Natural killer cell (primary cell): ENCODE data around the gene METTL16. TPM values are rescaled to one million over a fixed set of nuclear protein-coding genes. Genes with fewer than 3 reads are reported as not detected.
A peak's percentile ranks its signal among the peaks of the same experiment; 100 is the strongest.
"Not testable (repeated sequence)": the region's sequence is repeated elsewhere in the genome, so short reads cannot be mapped to it uniquely, and the experiment has no call there.

Experiments
- ATAC-seq, 3 donors: fragments of 150-1000 bp in 2 of 3; fragments of 200-7000 bp in 1 of 3; cut with Tn5 transposase; 1 replicate in 1 of 3; 2 replicates in 2 of 3; pipeline ENCODE4 v1.10.0; 2021; ENCODE audit warnings: mild to moderate bottlenecking in 2 of 3, moderate library complexity in 2 of 3
- DNase-seq, 2 donors: peaks; one replicate each; pipeline versions ENCODE4 v3.0.0 to v3.0.0-alpha.2; 2013 to 2021; ENCODE audit warnings: mixed read lengths in 1 of 2
- H3K27ac ChIP-seq: one replicate; pipeline ENCODE4 v1.5.1; 2013; ENCODE audit warnings: mild to moderate bottlenecking, low read length
- H3K27me3 ChIP-seq: one replicate; pipeline ENCODE4 v1.6.1; 2013; ENCODE audit warnings: low read length; ENCODE audit not compliant: control insufficient read depth, insufficient read depth
- H3K36me3 ChIP-seq: one replicate; pipeline ENCODE4 v1.6.1; 2013; ENCODE audit warnings: low read length; ENCODE audit not compliant: control insufficient read depth, insufficient read depth
- H3K4me1 ChIP-seq: one replicate; pipeline ENCODE4 v1.6.1; 2013; ENCODE audit warnings: low read length; ENCODE audit not compliant: control insufficient read depth, insufficient read depth
- H3K4me3 ChIP-seq: one replicate; pipeline ENCODE4 v1.5.1; 2013; ENCODE audit warnings: low read length
- H3K9me3 ChIP-seq: one replicate; pipeline ENCODE4 v1.6.1; 2013; ENCODE audit warnings: low read length; ENCODE audit not compliant: control insufficient read depth, insufficient read depth
- H3K27ac Mint-ChIP-seq, 2 donors: one replicate each; pipeline ENCODE4 v1.8.0; 2022; ENCODE audit warnings: mild to moderate bottlenecking in 2 of 2, mixed read lengths in 2 of 2, moderate library complexity in 1 of 2
- H3K27me3 Mint-ChIP-seq, 2 donors: one replicate each; pipeline ENCODE4 v1.8.0; 2022; ENCODE audit warnings: low read depth in 2 of 2, mixed read lengths in 2 of 2
- H3K36me3 Mint-ChIP-seq: one replicate; pipeline ENCODE4 v1.8.0; 2022; ENCODE audit warnings: mixed read lengths
- H3K4me1 Mint-ChIP-seq, 2 donors: one replicate each; pipeline ENCODE4 v1.8.0; 2022; ENCODE audit warnings: mixed read lengths in 2 of 2
- H3K4me3 Mint-ChIP-seq: one replicate; pipeline ENCODE4 v1.8.0; 2022; ENCODE audit warnings: mild to moderate bottlenecking, moderate library complexity, mixed read lengths
- H3K9me3 Mint-ChIP-seq, 2 donors: one replicate each; pipeline ENCODE4 v1.8.0; 2022; ENCODE audit warnings: mixed read lengths in 2 of 2
- WGBS: methylation state at CpG from one replicate; pipeline ENCODE4 v1.1.7; 2013; ENCODE audit warnings: missing lambda C conversion rate; ENCODE audit not compliant: insufficient coverage; 5-methylcytosine and 5-hydroxymethylcytosine counted together
- intact Hi-C: fragments of 100-400 bp; cut with micrococcal nuclease; formaldehyde crosslinking; loops from one replicate; pipeline ENCODE4 v1.14.2; 2022
- total RNA-seq, 4 donors: library from RNA; stranded (reverse); fragments of 120-200 nt in 1 of 4; gene quantifications; one replicate each; pipeline versions ENCODE4 v1.2.3 to v1.2.4, GENCODE V29; 2013 to 2022
- TF ChIP-seq, protein P1 (sequence below): fragments of 200-600 bp; IDR thresholded peaks from one replicate; pipeline ENCODE4 v1.8.0; 2022; ENCODE audit warnings: antibody characterized with exemption

Gene METTL16
- total RNA-seq, 3 donors from 2014 or later (not counting 1 experiment from before 2014, with no cell fraction given) = 27.9 to 36.9 (median 32.0) TPM

GRCh38 chr17:2532146-2532720 is 20.5 kb upstream of the METTL16 start:
- Mint-ChIP-seq H3K4me3 (no peak overlapping the region), H3K27me3 (no peaks in the 10 kb centered on the region), H3K27ac (no peak overlapping the region), H3K9me3 (no peaks in the 10 kb centered on the region), H3K36me3 (no peaks in the 10 kb centered on the region), H3K4me1 (peaks cover 7 to 11% of the 10 kb centered on the region in 2 donors)
- Histone ChIP-seq H3K36me3 (no peaks in the 10 kb centered on the region), H3K4me3 (no peak overlapping the region), H3K9me3 (no peaks in the 10 kb centered on the region), H3K4me1 (peaks cover 7% of the 10 kb centered on the region), H3K27ac (no peak overlapping the region), H3K27me3 (no peaks in the 10 kb centered on the region)
- intact Hi-C loops = no loop called here
- 93% methylated on average over 37 of the region's 37 CpGs for WGBS
- TF ChIP-seq, protein P1, sequence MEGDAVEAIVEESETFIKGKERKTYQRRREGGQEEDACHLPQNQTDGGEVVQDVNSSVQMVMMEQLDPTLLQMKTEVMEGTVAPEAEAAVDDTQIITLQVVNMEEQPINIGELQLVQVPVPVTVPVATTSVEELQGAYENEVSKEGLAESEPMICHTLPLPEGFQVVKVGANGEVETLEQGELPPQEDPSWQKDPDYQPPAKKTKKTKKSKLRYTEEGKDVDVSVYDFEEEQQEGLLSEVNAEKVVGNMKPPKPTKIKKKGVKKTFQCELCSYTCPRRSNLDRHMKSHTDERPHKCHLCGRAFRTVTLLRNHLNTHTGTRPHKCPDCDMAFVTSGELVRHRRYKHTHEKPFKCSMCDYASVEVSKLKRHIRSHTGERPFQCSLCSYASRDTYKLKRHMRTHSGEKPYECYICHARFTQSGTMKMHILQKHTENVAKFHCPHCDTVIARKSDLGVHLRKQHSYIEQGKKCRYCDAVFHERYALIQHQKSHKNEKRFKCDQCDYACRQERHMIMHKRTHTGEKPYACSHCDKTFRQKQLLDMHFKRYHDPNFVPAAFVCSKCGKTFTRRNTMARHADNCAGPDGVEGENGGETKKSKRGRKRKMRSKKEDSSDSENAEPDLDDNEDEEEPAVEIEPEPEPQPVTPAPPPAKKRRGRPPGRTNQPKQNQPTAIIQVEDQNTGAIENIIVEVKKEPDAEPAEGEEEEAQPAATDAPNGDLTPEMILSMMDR = no peak
- DNase-seq = no peak
- ATAC-seq = no peak

DNA sequence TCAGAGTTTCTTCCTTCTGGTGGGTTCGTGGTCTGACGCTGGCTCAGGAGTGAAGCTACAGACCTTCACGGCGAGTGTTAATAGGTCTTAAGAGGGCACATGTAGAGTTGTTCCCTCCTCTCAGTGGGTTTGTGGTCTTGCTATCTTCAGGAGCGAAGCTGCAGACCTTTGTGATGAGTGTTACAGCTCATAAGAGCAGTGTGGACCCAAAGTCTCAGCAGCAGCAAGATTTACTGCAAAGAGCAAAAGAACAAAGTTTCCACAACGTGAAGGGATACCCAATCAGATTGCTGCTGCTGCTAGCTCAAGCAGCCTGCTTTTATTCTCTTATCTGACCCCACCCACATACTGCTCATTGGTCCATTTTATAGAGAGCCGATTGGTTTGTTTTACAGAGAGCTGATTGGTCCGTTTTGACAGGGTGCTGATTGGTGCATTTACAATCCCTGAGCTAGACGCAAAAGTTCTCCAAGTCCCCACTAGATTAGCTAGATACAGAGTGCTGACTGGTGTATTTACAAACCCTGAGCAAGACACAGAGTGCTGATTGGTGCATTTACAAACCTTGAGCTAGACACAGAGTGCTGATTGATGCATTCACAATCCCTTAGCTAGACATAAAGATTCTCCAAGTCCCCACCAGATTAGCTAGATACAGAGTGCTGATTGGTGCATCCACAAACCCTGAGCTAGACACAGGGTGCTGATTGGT is 19.7 kb upstream of the METTL16 start:
- H3K4me3 Mint-ChIP-seq = peak overlapping the region; percentile 37
- H3K27ac ChIP-seq, H3K36me3 Mint-ChIP-seq, H3K9me3 Mint-ChIP-seq, H3K36me3 ChIP-seq, H3K27me3 Mint-ChIP-seq, H3K4me1 ChIP-seq, intact Hi-C loops, H3K9me3 ChIP-seq, H3K27ac Mint-ChIP-seq, H3K27me3 ChIP-seq, H3K4me3 ChIP-seq: not testable (repeated sequence)
- 41% methylated on average over 8 of the region's 9 CpGs for WGBS
- DNase-seq (peak in 1 of 2 donors; percentile 34), ATAC-seq (peak in 1 of 3 donors; percentile 51)
- peaks cover 7 to 11% of the 10 kb centered on the region in 2 donors for H3K4me1 Mint-ChIP-seq

GRCh38 chr17:2521775-2522410 is 10.2 kb upstream of the METTL16 start:
- H3K4me3 ChIP-seq, H3K27ac ChIP-seq, H3K36me3 Mint-ChIP-seq, H3K27me3 Mint-ChIP-seq, H3K4me3 Mint-ChIP-seq, H3K9me3 ChIP-seq, H3K4me1 Mint-ChIP-seq, H3K27ac Mint-ChIP-seq, H3K36me3 ChIP-seq, H3K4me1 ChIP-seq, H3K27me3 ChIP-seq, DNase-seq, H3K9me3 Mint-ChIP-seq, intact Hi-C loops, ATAC-seq: not testable (repeated sequence)
- WGBS = 92% methylated on average over 15 of the region's 15 CpGs

- no peak overlapping the region for H3K4me3 Mint-ChIP-seq
- Histone ChIP-seq H3K4me3 (no peak overlapping the region), H3K27me3 (no peaks in the 10 kb centered on the region), H3K36me3 (no peaks in the 10 kb centered on the region), H3K27ac (no peak overlapping the region), H3K9me3 (no peaks in the 10 kb centered on the region), H3K4me1 (no peaks in the 10 kb centered on the region)
- H3K9me3 Mint-ChIP-seq = no peaks in the 10 kb centered on the region
- 91% methylated on average over 5 of the region's 5 CpGs for WGBS
- ATAC-seq (no peak), DNase-seq (no peak)
- H3K4me1 Mint-ChIP-seq = no peaks in the 10 kb centered on the region
- H3K27me3 Mint-ChIP-seq = no peaks in the 10 kb centered on the region
- no peak overlapping the region for H3K27ac Mint-ChIP-seq
- intact Hi-C loops = no loop called here
- TF ChIP-seq, protein P1 = no peak
- no peaks in the 10 kb centered on the region for H3K36me3 Mint-ChIP-seq
These were observed 9.6 kb upstream of the METTL16 start for GRCh38 chr17:2521257-2521656.
